HG03439 (cell line): ENCODE data around the gene SAMD13.
"Not testable (repeated sequence)": the region's sequence is repeated elsewhere in the genome, so short reads cannot be mapped to it uniquely, and the experiment has no call there.

Experiments
- ATAC-seq: cut with Tn5 transposase; IDR thresholded peaks from one replicate; pipeline ENCODE4 v1.9.1; 2021; ENCODE audit warnings: mild to moderate bottlenecking, moderate library complexity; ENCODE audit not compliant: unreplicated experiment

The SAMD13 gene

DNA sequence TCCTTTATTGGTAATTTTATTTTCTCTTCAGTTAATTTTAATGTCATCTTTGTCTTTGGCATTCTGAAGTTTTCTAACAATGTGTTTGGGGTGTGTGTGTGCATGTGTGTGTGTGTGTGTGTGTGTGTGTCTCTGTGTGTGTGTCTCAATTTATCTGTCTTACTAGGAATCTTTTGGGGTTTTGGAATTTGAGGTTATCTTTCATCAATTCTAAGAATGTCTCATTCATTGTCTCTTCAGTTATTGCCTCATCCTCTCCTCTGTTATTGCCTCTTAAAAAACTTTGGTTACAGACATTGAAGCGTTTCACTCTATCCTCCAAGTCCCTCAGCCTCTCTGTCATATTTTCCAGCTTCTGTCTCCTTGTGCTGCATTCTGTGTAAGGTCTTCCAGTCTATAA, 18.1 kb upstream of the SAMD13 start:
- ATAC-seq = no peak

DNA sequence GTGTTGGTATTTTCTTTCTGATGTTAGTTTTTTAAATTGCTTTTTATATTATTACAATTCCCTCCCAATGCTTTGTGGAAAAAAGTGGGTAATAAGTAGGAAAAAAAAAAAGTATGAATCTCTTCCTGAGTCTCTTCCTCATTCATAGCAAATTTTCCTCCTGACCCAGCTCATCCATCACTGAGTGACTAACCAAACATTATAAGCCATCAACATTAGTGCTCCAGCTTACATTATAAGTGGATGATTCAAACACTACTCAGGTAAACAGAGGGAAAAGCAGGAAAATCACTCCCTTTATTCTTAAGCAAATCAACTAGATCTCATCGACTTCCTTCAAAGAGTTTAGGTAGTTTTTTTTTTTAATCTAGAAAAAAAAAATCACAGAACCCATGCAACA, 15.4 kb upstream of the SAMD13 start:
- ATAC-seq = no peak

DNA sequence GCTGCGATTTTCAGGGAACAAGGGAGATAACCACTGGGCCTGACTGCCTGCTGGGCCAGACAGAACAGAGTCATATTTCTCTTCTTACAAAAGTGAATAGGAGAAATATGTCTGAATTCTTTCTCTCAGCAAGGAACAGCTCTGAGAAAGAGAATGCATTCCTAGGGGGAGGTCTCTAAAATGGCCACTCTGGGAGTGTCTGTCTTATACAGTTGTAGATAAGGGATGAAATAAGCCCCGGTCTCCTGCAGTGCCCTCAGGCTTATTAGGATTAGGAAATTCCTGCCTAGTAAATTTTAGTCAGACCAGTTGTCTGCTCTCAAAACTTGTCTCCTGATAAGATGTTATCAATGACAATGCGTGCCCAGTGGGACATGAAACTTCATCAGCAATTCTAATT, 14.1 kb upstream of the SAMD13 start:
- ATAC-seq = not testable (repeated sequence)

DNA sequence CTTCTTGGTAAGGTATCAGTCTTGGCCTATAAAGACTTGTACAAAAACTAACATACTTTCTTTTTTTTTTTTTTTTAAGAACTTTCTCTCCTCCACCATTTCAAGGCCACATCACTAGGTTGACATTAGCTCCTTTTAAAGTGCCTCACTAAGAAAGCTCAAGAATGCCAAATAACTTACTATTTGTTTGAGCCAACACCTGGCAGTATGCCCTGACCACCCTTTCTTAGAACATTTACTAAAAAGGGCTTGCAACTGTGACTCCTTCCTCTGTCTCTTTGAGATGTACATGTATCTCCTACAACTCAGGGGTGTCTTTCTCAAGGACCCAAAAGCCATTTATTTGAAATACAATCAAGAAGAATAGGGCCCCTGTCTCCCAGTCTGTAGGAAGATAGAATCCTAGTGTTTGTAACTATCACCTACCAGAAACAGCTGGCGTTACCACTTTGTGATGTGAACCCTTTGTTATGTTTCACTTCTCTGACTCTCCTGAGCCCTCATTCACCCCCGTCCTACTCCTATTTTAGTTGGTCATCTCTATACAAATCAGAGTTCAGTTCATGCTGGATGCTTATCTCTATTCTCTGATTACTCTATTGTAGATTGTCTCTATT, 12.2 kb upstream of the SAMD13 start:
- no peak for ATAC-seq

DNA sequence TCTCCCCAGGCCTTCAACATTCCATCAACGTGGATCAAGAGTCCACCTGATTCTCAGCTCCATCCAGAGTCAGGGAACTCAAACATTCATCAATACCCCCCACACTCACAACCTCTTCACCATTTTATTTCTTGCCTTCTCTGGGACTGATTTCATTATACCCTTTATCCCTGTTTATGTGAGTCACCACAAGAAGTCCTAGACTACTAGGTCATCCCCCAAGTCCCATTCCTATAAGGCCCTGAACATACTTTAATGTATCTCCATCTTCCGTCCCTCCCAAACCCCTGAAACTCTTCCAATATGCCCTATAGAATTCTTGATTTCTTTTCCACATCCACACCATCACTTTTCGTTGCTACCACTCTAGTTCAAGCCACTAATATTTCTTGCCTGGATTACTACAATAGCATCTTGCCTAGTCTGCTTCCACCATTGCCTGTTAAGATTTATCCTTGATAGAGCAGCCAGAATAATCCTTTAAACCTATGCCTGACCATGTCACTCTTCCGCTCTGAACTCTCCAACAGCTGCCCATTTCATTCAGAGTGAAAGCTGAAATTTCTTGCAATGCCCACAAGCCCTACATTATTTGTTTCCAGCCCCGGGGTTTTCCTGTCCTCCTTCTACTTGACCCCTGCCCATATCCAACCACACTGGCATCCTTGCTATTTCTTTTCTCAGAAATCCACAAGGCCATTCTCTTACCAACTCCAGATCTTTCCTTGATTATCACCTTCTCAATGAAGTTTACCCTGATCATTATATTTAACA, 9.4 kb upstream of the SAMD13 start:
- ATAC-seq = no peak

DNA sequence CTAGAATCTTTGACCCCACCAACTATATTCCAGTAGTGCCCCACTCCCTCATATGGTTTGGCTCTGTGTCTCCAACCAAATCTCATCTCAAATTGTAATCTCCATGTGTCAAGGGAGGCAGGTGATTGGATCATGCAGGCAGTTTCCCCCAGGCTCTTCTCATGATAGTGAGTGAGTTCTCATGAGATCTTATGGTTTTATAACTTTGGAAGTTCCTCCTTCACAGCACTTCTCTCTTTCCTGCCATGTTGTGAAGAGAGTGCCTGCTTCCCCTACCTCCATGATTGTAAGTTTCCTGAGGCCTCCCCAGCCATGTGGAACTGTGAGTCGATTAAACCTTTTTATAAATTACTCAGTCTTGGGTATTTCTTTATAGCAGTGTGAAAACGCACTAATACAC, 7.7 kb upstream of the SAMD13 start:
- ATAC-seq = no peak

DNA sequence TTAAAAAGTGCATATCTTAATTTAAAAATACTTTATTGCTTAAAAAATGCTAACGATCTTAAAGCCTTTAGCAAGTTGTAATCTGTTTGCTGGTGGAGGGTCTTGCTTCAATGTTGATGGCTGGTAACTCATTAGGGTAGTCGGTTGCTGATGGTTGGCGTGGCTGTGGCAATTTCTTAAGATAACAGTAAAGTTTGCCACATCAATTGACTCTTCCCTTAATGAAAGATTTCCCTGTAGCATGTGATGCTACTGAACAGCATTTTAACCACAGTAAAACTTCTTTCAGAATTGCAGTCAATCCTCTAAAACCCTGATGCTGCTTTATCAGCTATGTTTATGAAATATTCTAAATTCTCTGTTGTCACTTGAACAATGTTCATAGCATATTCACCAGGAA, 6.8 kb upstream of the SAMD13 start:
- no peak for ATAC-seq

DNA sequence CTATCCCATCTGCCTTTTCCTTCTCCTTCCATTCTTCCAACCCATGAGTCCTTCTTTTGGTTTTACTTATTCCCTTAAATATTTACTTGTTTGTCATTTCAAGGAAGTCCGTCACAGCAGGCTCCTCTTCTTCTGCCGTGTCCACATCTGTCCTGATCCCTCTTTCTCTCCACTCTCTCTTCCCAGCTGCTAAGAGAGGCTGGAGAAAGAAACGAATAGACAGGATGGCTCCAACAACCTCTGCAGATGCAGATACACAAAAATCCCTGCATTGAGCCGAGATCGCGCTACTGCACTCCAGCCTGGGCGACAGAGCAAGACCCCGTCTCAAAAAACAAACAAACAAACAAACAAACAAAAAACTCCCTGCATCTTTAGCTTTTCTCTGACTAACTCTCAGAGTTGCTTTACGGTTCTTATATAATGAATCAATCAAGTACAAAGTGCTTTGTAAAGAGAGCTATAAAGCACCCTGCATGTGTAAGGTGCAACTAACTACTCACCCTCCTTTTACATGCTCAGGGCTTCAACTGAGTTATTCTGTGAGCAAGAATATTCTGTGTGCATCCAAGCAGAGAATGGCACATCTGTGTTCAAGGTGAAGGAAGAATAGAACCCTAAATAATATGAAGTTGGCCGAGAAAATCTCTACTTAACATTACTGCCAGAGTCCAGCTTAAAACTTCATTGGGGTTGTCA, 3.8 kb upstream of the SAMD13 start:
- ATAC-seq = no peak

DNA sequence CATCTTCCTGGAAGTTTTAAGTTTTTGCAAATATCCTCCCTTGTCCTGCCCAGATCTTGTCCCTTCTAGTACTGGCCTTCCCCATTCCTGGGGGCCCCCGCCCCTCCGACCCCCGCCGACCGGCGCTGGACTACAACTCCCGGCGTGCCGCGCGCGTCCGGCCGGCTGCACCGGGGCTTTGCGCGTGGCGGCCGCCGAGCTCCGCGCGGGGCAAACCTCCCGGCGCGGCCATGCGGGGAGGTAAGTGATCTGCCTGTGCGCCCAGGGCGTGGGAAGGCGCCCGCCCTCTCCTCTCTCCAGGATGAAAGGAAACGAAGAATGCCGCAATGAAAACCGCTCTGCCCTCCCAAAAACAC, 3.2 kb upstream of the SAMD13 start:
- peak; percentile 79 for ATAC-seq

DNA sequence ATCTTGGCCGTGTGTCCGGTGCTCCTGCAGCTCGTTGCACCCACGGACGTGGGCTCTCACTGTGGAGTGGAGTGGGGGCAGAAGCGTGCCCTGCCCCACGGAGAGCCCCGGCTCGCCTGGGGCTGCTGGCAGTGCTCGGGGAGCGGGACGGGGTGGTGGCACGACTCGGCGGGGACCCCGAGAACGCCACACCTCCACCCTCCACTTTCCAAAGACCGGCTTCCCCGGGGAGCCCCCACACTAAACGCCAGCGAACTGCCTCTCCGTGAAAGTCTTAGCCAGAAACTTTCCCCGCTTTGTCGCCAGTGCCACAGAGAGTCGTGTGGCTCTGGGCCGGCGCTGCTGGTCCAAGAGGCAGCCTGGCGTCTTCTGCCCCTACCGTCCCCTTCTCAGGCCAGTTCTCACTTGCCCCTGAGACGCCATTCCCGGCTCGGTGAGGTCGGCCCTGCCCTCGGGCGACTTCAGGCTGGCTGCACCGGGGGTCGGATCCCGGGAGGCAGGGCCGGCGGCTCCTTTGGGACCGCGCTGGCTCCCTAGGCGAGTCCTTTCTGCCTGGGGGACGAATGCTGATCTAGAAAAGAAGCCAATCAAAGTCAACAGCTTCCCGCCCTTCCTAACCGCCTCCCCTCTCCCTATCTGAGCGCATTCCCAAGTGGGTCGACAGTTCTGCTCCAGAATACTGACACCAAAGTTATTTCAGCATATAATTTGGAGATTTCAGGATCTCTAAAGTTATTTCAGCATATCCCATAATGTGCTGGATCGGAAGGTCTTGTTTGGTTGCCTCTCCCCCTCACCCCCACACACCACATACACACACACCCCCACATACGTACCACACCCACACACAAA, 2.6 kb upstream of the SAMD13 start:
- ATAC-seq = peak; percentile 44

DNA sequence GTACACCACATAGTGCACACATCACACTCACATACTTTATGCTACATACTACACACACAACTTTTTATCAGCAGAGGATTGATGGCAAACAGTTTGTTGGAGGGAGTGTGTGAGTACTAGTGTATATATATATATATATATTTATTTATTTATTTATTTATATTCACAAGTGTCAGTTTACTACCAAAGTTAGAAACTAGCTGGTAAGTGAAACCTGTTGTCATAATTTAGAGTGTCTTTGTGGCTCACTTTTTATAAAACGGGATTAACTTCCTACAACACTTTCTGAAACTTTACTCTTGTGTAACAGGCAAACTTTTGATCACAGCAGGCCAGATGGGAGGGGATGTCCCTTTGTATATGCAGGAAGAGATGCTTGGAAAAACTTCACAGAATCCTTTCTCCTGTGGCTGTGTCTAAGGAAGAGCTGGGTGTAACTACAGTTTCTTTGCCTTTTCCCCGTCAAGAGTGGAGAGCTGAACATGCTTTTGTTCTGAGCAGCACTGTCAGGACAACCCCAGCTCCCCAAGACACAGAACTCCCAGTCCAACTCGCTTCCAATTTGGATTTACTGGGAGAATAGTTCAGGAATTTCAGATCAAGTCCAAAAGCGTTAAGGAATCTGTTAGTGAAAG, 1.9 kb upstream of the SAMD13 start:
- ATAC-seq = no peak

DNA sequence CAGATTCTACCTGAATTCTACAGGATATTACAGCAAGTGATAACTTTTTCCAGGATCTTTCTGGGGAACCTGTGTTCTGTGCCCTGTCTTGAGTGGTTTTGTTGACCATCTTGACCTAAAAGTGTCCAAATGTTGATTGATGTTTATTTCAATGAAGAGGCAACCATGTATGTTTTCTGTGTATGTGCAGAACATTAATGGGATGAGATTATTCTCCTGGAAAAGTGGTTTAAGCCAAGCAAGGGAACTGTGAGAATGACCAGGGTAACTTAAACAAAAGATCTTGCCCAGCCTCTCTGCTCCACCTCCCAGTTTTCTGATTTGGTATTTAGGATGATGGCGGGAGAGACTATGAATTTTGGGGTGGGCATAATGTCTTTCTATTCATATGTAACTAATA, 1.0 kb upstream of the SAMD13 start:
- no peak for ATAC-seq

DNA sequence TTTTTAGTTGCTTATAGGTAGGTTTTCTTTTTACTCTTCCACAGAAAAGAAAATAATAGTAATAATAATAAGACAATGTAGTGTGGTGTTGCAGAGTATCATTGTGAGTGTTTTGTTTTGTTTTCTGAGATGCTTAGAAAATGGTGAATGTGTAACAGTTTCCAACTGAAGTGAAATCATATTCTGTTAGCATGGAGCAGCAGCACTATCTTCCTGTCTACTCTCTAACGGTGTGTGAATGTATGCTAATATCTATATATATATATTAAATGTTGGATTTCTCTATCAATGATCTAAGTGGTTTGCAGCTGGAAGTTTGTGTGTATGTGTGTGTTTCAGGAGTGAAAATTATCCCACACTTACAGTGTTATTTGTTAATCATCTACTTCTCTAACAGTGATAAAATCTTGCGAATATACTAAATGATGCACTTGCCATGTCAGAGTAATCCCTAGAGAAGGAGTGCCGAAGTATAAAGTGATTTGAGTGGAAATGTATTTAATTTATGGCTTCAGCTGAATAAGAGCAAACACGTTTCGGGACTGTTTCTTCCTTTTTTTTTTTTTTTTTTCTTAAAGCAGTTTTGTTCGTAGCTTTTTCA, 377 bp downstream of the SAMD13 start:
- no peak for ATAC-seq

DNA sequence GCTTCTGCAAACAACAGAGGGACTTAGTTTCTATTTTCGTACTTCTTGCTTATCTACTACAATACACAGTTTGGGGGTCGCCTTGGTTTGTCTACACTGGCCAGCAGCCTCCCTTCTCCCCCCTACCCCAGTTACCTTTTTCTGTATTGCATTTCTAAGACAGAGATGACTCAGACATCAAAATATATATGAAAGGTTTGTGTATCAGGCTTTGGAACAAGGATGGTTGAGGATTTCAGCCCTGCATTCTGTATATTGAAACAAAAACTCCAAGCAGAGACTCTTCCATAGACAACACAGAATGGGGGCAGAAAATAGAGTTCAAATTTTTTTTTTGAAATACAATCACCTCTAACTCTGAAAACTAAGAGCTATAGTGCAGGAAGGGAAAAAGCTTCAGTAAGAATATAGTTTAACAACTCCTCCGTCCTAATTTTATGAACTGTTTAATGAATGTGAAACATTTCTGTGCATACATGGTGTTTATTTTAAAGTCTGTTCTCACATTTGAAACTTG, 1.9 kb downstream of the SAMD13 start:
- ATAC-seq = no peak

DNA sequence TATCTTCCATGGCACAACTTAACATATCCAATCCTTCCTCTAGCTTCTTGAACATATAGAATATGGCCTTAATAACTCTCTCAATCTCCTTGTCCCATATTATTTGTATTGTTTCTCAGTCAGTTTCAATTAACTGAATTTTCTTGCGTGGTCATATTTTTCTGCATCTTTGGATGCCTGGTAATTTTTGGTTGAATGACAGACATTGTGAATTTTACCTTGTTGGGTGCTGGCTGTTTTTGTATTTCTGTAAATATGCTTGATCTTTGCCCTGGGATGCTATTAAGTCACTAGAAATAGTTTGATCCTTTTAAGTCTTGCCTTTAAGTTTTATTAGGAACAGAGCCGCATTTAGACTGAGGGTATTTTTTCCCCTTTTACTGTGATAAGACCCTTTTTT, 5.9 kb downstream of the SAMD13 start:
- no peak for ATAC-seq

DNA sequence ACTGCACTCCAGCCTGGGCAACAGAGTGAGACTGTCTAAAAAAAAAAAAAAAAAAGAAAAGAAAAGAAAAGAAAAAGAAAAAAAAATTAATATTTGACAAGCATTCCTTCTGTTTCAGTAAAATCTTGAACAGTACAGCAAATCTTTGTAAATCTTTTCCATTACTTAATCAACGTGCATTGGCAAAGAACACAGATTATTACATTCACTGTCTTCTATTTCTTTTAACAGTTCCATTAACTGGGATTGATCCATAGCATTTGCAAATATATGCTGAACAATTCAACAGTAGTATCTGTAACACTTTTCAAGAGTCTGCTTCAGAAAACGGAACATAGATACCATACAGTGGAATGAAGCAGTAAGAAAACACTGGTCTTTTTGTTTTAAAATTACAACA, 9.8 kb downstream of the SAMD13 start:
- no peak for ATAC-seq

DNA sequence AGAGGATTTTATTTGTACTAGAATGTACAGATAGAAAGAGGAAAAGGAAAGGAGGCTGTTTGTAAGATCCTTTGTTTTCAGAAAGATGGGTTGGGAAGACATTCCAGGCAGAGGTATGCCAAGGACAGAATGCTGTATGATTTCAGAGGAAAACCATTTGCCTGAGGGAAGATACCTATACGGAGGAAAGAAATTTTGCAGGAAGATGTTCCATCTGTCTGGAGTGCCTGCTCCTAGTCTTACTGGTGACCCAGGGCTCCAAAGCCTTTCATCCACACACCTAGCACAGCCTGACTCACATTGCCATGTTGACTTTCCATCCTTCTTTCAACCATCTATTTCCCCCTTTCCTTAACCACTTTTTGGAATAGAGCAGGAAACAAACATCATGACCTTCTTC, 18.2 kb downstream of the SAMD13 start:
- ATAC-seq = no peak

DNA sequence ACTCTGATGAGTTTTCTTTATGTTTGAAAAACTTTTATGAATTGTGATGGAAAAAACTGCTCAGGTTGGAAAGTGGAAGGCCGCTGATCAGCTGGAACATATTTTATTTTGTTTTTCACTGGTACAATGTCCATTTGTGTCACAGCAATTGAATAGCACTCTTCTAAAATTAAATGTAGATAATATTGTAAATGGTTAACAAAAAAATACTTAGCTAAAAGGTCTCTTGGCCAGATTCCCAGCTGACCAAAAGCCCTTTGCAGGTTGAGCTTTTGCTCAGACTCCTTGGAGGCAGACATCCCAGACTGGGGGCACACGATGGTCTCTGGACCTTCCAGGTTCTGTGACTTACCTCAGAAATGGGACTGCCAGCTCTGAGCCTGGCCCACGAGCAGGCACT, 26.3 kb downstream of the SAMD13 start:
- no peak for ATAC-seq

DNA sequence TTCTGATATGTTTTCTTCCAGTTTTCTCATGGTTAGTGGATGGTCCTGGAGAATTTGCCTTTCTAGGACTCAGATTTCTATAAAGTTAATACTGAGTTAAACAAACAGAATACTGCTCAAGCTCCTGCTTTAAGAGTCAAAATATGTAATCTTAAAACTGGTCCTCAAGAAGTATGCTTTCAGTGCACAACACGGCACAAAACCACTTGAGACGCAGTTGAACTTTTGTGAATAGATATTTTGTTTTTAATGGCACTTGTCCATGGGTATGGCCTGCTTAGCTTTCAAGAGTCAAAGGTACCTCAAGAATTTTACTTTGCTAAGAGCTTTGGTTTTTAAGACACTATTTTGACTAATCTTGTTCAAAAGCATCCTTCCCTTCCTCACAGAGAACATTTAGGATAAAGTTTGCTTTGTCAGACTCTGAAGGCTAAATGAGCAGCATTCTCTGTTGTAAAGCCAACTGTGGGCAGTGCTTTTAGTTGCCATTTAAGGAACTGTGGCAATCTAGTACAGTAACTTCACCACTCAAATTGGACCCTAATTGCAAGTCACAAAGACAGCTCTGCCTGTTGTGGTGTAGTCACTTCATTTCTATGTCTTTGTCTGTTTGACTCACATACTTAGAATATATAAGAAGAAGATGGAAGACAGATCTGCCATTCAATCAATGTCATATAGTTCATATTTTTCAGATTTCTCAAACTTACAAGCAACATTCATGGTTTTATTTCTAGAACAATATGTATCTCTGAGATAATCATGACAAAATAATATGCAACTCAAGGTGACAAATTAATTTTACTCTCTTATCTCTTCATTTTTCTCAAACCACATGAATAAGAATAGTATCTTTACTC, 28.8 kb downstream of the SAMD13 start:
- ATAC-seq = no peak
